ENCODE results near the gene CACTIN. TPM values are rescaled to one million over a fixed set of nuclear protein-coding genes. Genes with fewer than 3 reads are reported as not detected.
"Not testable (repeated sequence)": the region's sequence is repeated elsewhere in the genome, so short reads cannot be mapped to it uniquely, and the experiment has no call there.

Gene CACTIN
- polyA plus RNA-seq, 1 donor (not counting 4 experiments of a cell fraction or from before 2014, with no cell fraction given), result 10.8 TPM

DNA sequence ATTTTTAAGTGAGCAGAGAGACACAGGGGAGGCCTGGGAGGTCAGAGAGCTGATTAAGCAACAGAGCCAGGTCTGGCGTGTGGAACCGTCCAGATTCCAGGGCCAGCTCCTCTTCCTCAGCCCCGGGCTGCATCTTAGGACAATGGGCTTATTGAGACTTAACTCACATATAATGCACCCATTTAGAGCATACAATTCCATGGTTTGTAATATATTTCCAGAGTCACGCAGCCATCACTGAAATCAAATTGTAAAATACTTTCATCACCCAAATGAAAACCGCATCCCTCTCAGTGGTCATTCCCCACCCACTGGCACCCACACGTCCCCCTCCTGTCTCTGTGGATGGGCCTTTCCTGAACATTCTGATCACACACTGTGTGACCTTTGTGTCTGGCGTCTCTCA, 56.0 kb downstream of the CACTIN start:
- Histone ChIP-seq H3K4me1 (ENCODE audit: control insufficient read depth, extremely low read depth, insufficient read depth, low read length) (peaks cover 12% of the 10 kb centered on the region), H3K9me1 (ENCODE audit: control insufficient read depth, extremely low read depth, insufficient read depth, low read length) (no peaks in the 10 kb centered on the region), H3K9me3 (ENCODE audit: control insufficient read depth, low read depth, low read length) (no peaks in the 10 kb centered on the region), H3K36me3 (ENCODE audit: control insufficient read depth in 2 of 2, extremely low read depth in 1 of 2, insufficient read depth in 2 of 2, low read length in 2 of 2) (peaks cover 2 to 3% of the 10 kb centered on the region in 2 experiments), H3K27me3 (ENCODE audit: control insufficient read depth, extremely low read depth, insufficient read depth, low read length) (no peaks in the 10 kb centered on the region), H2AFZ (ENCODE audit: control insufficient read depth, low read length) (no peak overlapping the region), H4K20me1 (ENCODE audit: control insufficient read depth, extremely low read depth, insufficient read depth, low read length) (no peaks in the 10 kb centered on the region), H3K4me3 (ENCODE audit: control insufficient read depth in 2 of 3, extremely low read depth in 1 of 3, insufficient read depth in 2 of 3, low read depth in 1 of 3, low read length in 3 of 3) (no peak overlapping the region), H3K79me2 (ENCODE audit: control insufficient read depth, insufficient read depth, low read length) (no peaks in the 10 kb centered on the region), H3K9ac (ENCODE audit: control insufficient read depth, extremely low read depth, insufficient read depth, low read length) (no peak overlapping the region), H3K4me2 (ENCODE audit: control insufficient read depth, extremely low read depth, insufficient read depth, low read depth, low read length) (no peak overlapping the region), H3K27ac (ENCODE audit: control insufficient read depth, insufficient read depth, low read length) (no peak overlapping the region)
- DNase-seq (ENCODE audit: low read depth, low spot score) (no peak), FAIRE-seq (no peak)
- dilution Hi-C loops (cut with MboI; ENCODE audit: extremely low pct_ligation_motif_present, low sequenced_read_pairs), result no loop called here
- TF ChIP-seq EZH2 (IDR thresholded peaks at IDR 0.05; ENCODE audit: low read length) (no peak), CTCF (optimal IDR thresholded peaks at IDR 0.05 in 1 of 3, IDR thresholded peaks at IDR 0.05 in 1 of 3, conservative IDR thresholded peaks at IDR 0.05 in 1 of 3; ENCODE audit: extremely low read depth in 1 of 3, insufficient read depth in 2 of 3, low read length in 3 of 3) (no peak)

DNA sequence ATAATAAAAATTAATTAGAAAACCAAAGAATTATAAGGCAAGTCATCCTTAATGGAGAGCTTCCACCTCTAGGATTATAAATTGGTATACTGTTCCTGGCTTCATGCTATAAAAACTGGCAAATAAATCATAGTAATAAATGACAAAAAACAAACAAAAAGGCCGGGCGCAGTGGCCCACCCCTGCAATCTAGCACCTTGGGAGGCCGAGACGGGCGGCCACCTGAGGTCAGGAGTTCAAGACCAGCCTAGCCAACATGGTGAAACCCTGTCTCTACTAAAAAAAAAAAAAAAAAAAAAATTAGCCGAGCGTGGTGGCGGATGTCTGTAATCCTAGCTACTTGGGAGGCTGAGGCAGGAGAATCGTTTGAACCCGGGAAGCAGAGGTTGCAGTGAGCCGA, 56.5 kb downstream of the CACTIN start:
- H4K20me1 ChIP-seq (ENCODE audit: control insufficient read depth, extremely low read depth, insufficient read depth, low read length); H3K27ac ChIP-seq (ENCODE audit: control insufficient read depth, insufficient read depth, low read length); H2AFZ ChIP-seq (ENCODE audit: control insufficient read depth, low read length); H3K27me3 ChIP-seq (ENCODE audit: control insufficient read depth, extremely low read depth, insufficient read depth, low read length); H3K9me3 ChIP-seq (ENCODE audit: control insufficient read depth, low read depth, low read length); H3K79me2 ChIP-seq (ENCODE audit: control insufficient read depth, insufficient read depth, low read length); H3K4me3 ChIP-seq (ENCODE audit: control insufficient read depth in 2 of 3, extremely low read depth in 1 of 3, insufficient read depth in 2 of 3, low read depth in 1 of 3, low read length in 3 of 3); H3K9me1 ChIP-seq (ENCODE audit: control insufficient read depth, extremely low read depth, insufficient read depth, low read length); H3K36me3 ChIP-seq (ENCODE audit: control insufficient read depth in 2 of 2, extremely low read depth in 1 of 2, insufficient read depth in 2 of 2, low read length in 2 of 2); H3K9ac ChIP-seq (ENCODE audit: control insufficient read depth, extremely low read depth, insufficient read depth, low read length); FAIRE-seq; H3K4me2 ChIP-seq (ENCODE audit: control insufficient read depth, extremely low read depth, insufficient read depth, low read depth, low read length); dilution Hi-C loops (cut with MboI; ENCODE audit: extremely low pct_ligation_motif_present, low sequenced_read_pairs); DNase-seq (ENCODE audit: low read depth, low spot score): not testable (repeated sequence)
- peaks cover 12% of the 10 kb centered on the region for H3K4me1 ChIP-seq (ENCODE audit: control insufficient read depth, extremely low read depth, insufficient read depth, low read length)

DNA sequence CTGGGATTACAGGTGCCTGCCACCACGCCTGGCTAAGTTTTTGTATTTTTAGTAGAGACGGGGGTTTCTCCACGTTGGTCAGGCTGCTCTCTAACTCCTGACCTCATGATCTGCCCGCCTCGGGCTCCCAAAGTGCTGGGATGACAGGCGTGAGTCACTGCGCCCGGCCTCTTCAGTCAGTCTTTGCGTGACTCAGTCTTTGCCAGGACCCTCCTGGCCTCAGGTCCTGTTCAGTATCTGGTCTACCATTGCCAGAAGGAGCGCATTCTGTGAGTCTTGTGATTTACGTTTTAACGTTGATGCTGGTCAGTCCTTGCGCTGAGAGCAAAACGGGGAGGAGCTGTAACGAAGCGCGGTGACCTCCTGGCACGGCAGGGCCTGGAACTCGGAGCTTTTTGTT, 61.5 kb downstream of the CACTIN start:
- no peak for DNase-seq (ENCODE audit: low read depth, low spot score)
- no peak for FAIRE-seq
- dilution Hi-C loops (cut with MboI; ENCODE audit: extremely low pct_ligation_motif_present, low sequenced_read_pairs), result no loop called here
- Histone ChIP-seq H3K27me3 (ENCODE audit: control insufficient read depth, extremely low read depth, insufficient read depth, low read length) (no peaks in the 10 kb centered on the region), H4K20me1 (ENCODE audit: control insufficient read depth, extremely low read depth, insufficient read depth, low read length) (no peaks in the 10 kb centered on the region), H3K4me3 (ENCODE audit: control insufficient read depth in 2 of 3, extremely low read depth in 1 of 3, insufficient read depth in 2 of 3, low read depth in 1 of 3, low read length in 3 of 3) (no peak overlapping the region), H3K9me1 (ENCODE audit: control insufficient read depth, extremely low read depth, insufficient read depth, low read length) (no peaks in the 10 kb centered on the region), H3K27ac (ENCODE audit: control insufficient read depth, insufficient read depth, low read length) (no peak overlapping the region), H3K79me2 (ENCODE audit: control insufficient read depth, insufficient read depth, low read length) (no peaks in the 10 kb centered on the region), H3K4me1 (ENCODE audit: control insufficient read depth, extremely low read depth, insufficient read depth, low read length) (peaks cover 10% of the 10 kb centered on the region), H3K9ac (ENCODE audit: control insufficient read depth, extremely low read depth, insufficient read depth, low read length) (no peak overlapping the region), H3K36me3 (ENCODE audit: control insufficient read depth in 2 of 2, extremely low read depth in 1 of 2, insufficient read depth in 2 of 2, low read length in 2 of 2) (no peaks in the 10 kb centered on the region), H3K9me3 (ENCODE audit: control insufficient read depth, low read depth, low read length) (no peaks in the 10 kb centered on the region), H3K4me2 (ENCODE audit: control insufficient read depth, extremely low read depth, insufficient read depth, low read depth, low read length) (no peak overlapping the region), H2AFZ (ENCODE audit: control insufficient read depth, low read length) (no peak overlapping the region)
- no peak for TF ChIP-seq EZH2 (IDR thresholded peaks at IDR 0.05; ENCODE audit: low read length)
- no peak for TF ChIP-seq CTCF (optimal IDR thresholded peaks at IDR 0.05 in 1 of 3, IDR thresholded peaks at IDR 0.05 in 1 of 3, conservative IDR thresholded peaks at IDR 0.05 in 1 of 3; ENCODE audit: extremely low read depth in 1 of 3, insufficient read depth in 2 of 3, low read length in 3 of 3)
